HG03521 (cell line): Measurements from ENCODE around the gene NPIPA1.
"Not testable (repeated sequence)": the region's sequence is repeated elsewhere in the genome, so short reads cannot be mapped to it uniquely, and the experiment has no call there.

Experiments
- ATAC-seq: cut with Tn5 transposase; IDR thresholded peaks from one replicate; pipeline ENCODE4 v1.9.1; 2021; ENCODE audit warnings: mild to moderate bottlenecking, moderate library complexity; ENCODE audit not compliant: unreplicated experiment

The NPIPA1 gene

GRCh38 chr16:14975418-14976194 lies 38.4 kb downstream of the NPIPA1 start:
- ATAC-seq = not testable (repeated sequence)

- not testable (repeated sequence) for ATAC-seq
Measured at GRCh38 chr16:14976971-14977736, 39.9 kb downstream of the NPIPA1 start.

GRCh38 chr16:14978281-14978680 lies 41.0 kb downstream of the NPIPA1 start:
- not testable (repeated sequence) for ATAC-seq

- not testable (repeated sequence) for ATAC-seq
Measured at GRCh38 chr16:14978908-14979307, 41.7 kb downstream of the NPIPA1 start.

GRCh38 chr16:14981234-14981633 lies 44.0 kb downstream of the NPIPA1 start:
- not testable (repeated sequence) for ATAC-seq

- ATAC-seq = not testable (repeated sequence)
Measured at GRCh38 chr16:14982521-14982920, 45.3 kb downstream of the NPIPA1 start.

GRCh38 chr16:14988092-14988491 lies 50.8 kb downstream of the NPIPA1 start:
- ATAC-seq = not testable (repeated sequence)

GRCh38 chr16:14988661-14989191 lies 51.5 kb downstream of the NPIPA1 start:
- ATAC-seq = not testable (repeated sequence)

GRCh38 chr16:14989291-14990281 lies 52.3 kb downstream of the NPIPA1 start:
- ATAC-seq = not testable (repeated sequence)

- not testable (repeated sequence) for ATAC-seq
Measured at GRCh38 chr16:14993277-14994151, 56.3 kb downstream of the NPIPA1 start.

- ATAC-seq = not testable (repeated sequence)
Measured at GRCh38 chr16:14996702-14997101, 59.5 kb downstream of the NPIPA1 start.

- ATAC-seq = not testable (repeated sequence)
Measured at GRCh38 chr16:14998300-14998699, 61.1 kb downstream of the NPIPA1 start.

- not testable (repeated sequence) for ATAC-seq
Measured at GRCh38 chr16:14999845-15000244, 62.6 kb downstream of the NPIPA1 start.
